Pancreas (tissue), 10 donors: ENCODE data around the gene ISG20L2. TPM values are rescaled to one million over a fixed set of nuclear protein-coding genes. Genes with fewer than 3 reads are reported as not detected.
A peak's percentile ranks its signal among the peaks of the same experiment; 100 is the strongest.
"Not testable (repeated sequence)": the region's sequence is repeated elsewhere in the genome, so short reads cannot be mapped to it uniquely, and the experiment has no call there.

Experiments
- ATAC-seq, 4 donors: fragments of 200-7000 bp; cut with Tn5 transposase; one replicate each; pipeline versions ENCODE4 v1.8.0 to v1.9.1; 2020; ENCODE audit warnings: mild to moderate bottlenecking in 4 of 4, moderate library complexity in 4 of 4
- DNase-seq, 6 donors: peaks; one replicate each; pipeline ENCODE4 v3.0.0-alpha.2; 2020
- FAIRE-seq: peaks from 2 replicates; lab custom pipeline; 2012; peaks lifted over from hg19 to GRCh38; lab: Jason Lieb, UNC
- H3K27ac ChIP-seq, 4 donors: fragments of 200-600 bp; sonication (generic); 1 replicate in 3 of 4; 2 replicates in 1 of 4; pipeline versions ENCODE4 v1.5.0 to v1.8.0; 2020
- H3K27me3 ChIP-seq, 4 donors: fragments of 200-600 bp; one replicate each; pipeline ENCODE4 v1.8.0; 2021
- H3K36me3 ChIP-seq, 3 donors: fragments of 200-600 bp; sonication (generic) in 1 of 3; one replicate each; pipeline versions ENCODE4 v1.5.0 to v1.8.0; 2020 to 2021
- H3K4me1 ChIP-seq, 3 donors: fragments of 200-600 bp; one replicate each; pipeline ENCODE4 v1.8.0; 2021
- H3K4me3 ChIP-seq, 4 donors: fragments of 200-600 bp; sonication (generic) in 2 of 4; one replicate each; pipeline versions ENCODE4 v1.5.0 to v1.8.0; 2020 to 2021
- H3K9me3 ChIP-seq, 4 donors: fragments of 200-600 bp; one replicate each; pipeline ENCODE4 v1.8.0; 2021
- WGBS, 2 donors: extraction: QIAGEN DNeasy Blood & Tissue Kit; methylation state at CpG; one replicate each; pipeline ENCODE4 v1.1.7; 2013; 5-methylcytosine and 5-hydroxymethylcytosine counted together
- intact Hi-C, 3 donors: fragments of 100-400 bp; cut with DNase I; formaldehyde crosslinking; loops; one replicate each; pipeline versions ENCODE4 v1.11.1 to v1.14.2; 2022
- polyA plus RNA-seq, 2 donors: library from polyadenylated mRNA; stranded (reverse); fragments of 200-250 nt; gene quantifications; one replicate each; pipeline ENCODE4 v1.2.3, GENCODE V29; 2013
- total RNA-seq, 6 donors: library from RNA; stranded (reverse); fragmentation: NEBNext Ultra II Directional in 4 of 6; extraction: Animal tissue kit (Norgen Biotek cat#: 25700) in 4 of 6; gene quantifications; one replicate each; pipeline versions ENCODE4 v1.2.1 to v1.2.4, GENCODE V29; 2021 to 2023
- TF ChIP-seq, protein P1 (sequence below), 4 donors: fragments of 200-600 bp; sonication (generic) in 3 of 4; IDR thresholded peaks; one replicate each; pipeline versions ENCODE4 v1.5.0 to v1.8.0; 2021; ENCODE audit warnings: antibody characterized with exemption in 4 of 4
- donor health status: healthy with polysubstance abuse.
- donor health status: DM: no; HTN: no; CAD: no; lungs with moderate emphysema.
- donor health status: DM: no; HTN: no; CAD: no.
- donor health status: control.
- donor health status: control.
- donor health status: Bipolar disorder and iron deficiency.
- donor health status: DM: yes; HTN: yes; CAD: no.
- donor health status: DM: no; HTN: no; CAD: no.
- donor health status: DM: no; HTN: no; CAD: no.
- donor health status: DM: yes; HTN: yes; CAD: no.

Gene ISG20L2
- total and polyA plus RNA-seq, 8 donors, result 5.2 to 13.2 (median 8.3) TPM

DNA sequence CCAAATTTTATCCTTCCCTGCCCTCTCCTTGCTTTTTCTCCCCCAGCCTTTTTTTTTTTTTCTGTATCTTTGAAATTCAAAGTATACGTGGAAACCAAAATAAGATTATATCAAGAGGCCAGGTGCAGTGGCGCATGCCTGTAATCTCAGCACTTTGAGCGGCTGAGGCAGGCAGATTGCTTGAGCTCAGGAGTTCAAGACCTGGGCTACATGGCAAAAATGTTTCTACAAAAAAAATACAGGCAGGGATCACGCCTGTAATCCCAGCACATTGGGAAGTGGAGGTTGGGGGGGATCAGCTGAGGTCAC is 32.2 kb upstream of the ISG20L2 start:
- no peak for ATAC-seq
- Histone ChIP-seq H3K9me3 (no peaks in the 10 kb centered on the region), H3K27me3 (no peaks in the 10 kb centered on the region), H3K27ac (no peak overlapping the region), H3K36me3 (no peaks in the 10 kb centered on the region), H3K4me3 (no peak overlapping the region), H3K4me1 (peaks cover 0 to 2% (median 0%) of the 10 kb centered on the region in 3 donors)
- TF ChIP-seq, protein P1, sequence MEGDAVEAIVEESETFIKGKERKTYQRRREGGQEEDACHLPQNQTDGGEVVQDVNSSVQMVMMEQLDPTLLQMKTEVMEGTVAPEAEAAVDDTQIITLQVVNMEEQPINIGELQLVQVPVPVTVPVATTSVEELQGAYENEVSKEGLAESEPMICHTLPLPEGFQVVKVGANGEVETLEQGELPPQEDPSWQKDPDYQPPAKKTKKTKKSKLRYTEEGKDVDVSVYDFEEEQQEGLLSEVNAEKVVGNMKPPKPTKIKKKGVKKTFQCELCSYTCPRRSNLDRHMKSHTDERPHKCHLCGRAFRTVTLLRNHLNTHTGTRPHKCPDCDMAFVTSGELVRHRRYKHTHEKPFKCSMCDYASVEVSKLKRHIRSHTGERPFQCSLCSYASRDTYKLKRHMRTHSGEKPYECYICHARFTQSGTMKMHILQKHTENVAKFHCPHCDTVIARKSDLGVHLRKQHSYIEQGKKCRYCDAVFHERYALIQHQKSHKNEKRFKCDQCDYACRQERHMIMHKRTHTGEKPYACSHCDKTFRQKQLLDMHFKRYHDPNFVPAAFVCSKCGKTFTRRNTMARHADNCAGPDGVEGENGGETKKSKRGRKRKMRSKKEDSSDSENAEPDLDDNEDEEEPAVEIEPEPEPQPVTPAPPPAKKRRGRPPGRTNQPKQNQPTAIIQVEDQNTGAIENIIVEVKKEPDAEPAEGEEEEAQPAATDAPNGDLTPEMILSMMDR (IDR thresholded peaks at IDR 0.05), result no peak
- FAIRE-seq, result no peak
- WGBS, 2 donors, result 62 to 63% methylated on average over 4 of the region's 4 CpGs
- DNase-seq, result no peak
- intact Hi-C loops, result no loop called here

DNA sequence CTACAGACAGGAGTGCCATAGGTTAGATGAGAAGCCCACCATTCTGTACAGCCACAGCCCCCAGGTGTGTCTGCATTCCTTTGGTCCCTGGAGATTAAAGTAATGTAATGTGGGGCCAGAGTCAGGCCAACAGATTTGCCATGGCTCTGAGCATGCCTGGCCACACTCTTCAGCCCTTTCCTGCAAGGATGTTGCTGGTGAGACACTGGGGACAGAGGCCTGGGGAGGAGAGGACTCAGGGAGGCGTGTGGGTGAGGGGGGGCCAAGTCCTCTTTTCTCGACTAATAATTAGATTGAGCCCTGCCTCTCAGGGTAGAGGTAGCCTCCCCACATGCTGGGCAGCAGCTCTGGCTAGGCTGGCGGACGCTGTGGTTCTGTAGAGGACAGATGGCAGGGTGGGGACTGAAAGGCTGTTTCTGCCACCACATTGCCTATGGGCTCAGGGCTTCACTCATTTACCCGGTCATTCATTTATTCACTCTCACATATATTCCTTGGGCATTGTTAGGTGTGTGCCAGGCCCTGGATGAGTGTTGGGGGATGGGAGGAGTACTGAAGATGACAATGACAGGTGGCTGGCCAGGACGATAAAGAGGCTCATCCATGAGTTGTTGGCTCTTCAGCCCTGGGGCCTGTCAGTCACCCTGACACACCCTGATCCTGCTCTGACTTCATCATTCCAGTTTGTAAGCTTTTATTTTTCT is 31.7 kb upstream of the ISG20L2 start:
- ATAC-seq (no peak), FAIRE-seq (no peak), DNase-seq (peak in 2 of 6 donors; percentile 26 to 30)
- H3K27ac ChIP-seq, result no peak overlapping the region
- H3K36me3 ChIP-seq, result no peaks in the 10 kb centered on the region
- WGBS, 2 donors, result 66 to 68% methylated on average over 6 of the region's 6 CpGs
- H3K27me3 ChIP-seq, result no peaks in the 10 kb centered on the region
- no peak overlapping the region for H3K4me3 ChIP-seq
- TF ChIP-seq, protein P1 (IDR thresholded peaks at IDR 0.05), result no peak
- no peaks in the 10 kb centered on the region for H3K9me3 ChIP-seq
- no peaks in the 10 kb centered on the region for H3K4me1 ChIP-seq
- intact Hi-C loops, result no loop called here

DNA sequence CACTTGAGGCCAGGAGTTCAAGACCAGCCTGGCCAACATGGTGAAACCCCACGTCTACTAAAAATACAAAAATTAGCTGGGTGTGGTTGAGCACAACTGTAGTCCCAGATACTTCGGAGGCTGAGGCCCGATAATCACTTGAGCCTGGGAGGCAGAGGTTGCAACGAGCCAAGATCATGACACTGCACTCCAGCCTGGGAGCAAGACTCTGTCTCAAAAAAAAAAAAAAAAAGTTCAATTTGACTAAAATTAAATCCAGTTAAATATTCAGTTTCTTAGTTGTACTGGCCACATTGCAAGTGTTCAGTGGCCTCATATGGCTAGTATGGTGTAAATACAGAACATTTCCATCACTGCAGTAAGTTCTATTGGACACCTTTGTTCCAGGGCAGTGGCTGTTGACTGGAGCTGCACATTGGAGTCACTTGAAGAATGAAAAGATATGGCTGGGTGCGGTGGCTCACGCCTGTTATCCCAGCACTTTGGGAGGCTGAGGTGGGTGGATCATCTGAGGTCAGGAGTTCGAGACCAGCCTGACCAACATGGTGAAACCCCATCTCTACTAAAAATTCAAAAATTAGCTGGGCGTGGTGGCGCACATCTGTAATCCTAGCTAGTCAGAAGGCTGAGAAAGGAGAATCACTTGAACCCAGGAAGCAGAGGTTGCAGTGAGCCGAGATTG is 29.1 kb upstream of the ISG20L2 start:
- H3K4me3 ChIP-seq, H3K27ac ChIP-seq, H3K4me1 ChIP-seq, ATAC-seq, FAIRE-seq, H3K27me3 ChIP-seq, H3K36me3 ChIP-seq, H3K9me3 ChIP-seq, intact Hi-C loops: not testable (repeated sequence)
- DNase-seq, result peak in 1 of 6 donors; percentile 2
- 90 to 96% methylated on average over 10 of the region's 10 CpGs for whole genome bisulfite sequencing, 2 donors

DNA sequence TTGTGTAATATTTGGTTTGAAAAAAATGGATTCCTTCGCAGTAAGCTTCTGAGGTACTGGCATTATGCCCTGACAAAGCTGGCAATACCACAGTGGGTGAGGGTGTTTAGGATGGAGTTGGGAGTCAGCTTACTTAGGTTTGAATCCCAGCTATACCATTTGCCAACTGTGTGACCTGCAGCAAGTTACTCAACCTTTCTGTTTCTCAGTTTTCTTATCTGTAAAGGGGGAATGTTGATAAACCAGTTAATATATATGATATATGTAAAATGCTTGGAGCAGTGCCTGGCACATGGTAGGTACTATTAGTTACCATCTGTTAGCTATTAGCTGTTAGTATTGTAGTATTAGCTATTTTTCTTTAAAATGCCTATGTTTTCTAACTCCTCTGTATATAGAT is 27.8 kb upstream of the ISG20L2 start:
- H3K4me1 ChIP-seq, result peaks cover 0 to 10% (median 6%) of the 10 kb centered on the region in 3 donors
- no peak overlapping the region for H3K4me3 ChIP-seq
- intact Hi-C loops, result no loop called here
- DNase-seq (no peak), ATAC-seq (no peak), FAIRE-seq (no peak)
- TF ChIP-seq, protein P1 (IDR thresholded peaks at IDR 0.05), result no peak
- H3K9me3 ChIP-seq, result no peaks in the 10 kb centered on the region
- H3K27me3 ChIP-seq, result no peaks in the 10 kb centered on the region
- no peaks in the 10 kb centered on the region for H3K36me3 ChIP-seq
- WGBS, 2 donors, result 91 to 97% methylated on average over 1 of the region's 1 CpG
- no peak overlapping the region for H3K27ac ChIP-seq

DNA sequence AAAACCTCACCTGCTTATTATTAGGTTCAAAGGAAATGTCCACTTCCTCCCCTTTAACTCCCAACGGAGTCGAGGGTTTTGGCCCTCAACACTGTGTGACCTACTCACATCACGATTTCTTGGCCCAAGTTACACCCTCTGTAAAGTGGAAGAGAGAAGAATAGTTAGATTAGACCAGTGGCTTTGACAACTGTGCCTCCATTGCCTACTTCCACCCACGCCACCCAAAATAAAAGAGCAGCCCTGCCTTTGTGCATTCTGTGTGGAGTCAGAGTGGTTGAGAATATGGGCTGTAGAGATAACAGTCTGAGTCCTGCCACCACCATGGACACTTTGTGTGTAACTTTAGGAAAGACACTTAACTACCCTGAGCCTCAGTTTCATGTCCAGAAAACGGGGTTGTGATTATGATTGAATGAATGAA is 27.0 kb upstream of the ISG20L2 start:
- DNase-seq (no peak), ATAC-seq (no peak), FAIRE-seq (no peak)
- Histone ChIP-seq H3K27me3 (no peaks in the 10 kb centered on the region), H3K36me3 (no peaks in the 10 kb centered on the region), H3K4me3 (no peak overlapping the region), H3K4me1 (peaks cover 0 to 10% (median 6%) of the 10 kb centered on the region in 3 donors), H3K27ac (no peak overlapping the region), H3K9me3 (no peaks in the 10 kb centered on the region)
- intact Hi-C loops, result no loop called here
- TF ChIP-seq, protein P1 (IDR thresholded peaks at IDR 0.05), result no peak
- 73 to 77% methylated on average over 5 of the region's 5 CpGs for WGBS, 2 donors
